IMR-90 (cell line): ENCODE data around the gene PRPF40A. TPM values are rescaled to one million over a fixed set of nuclear protein-coding genes. Genes with fewer than 3 reads are reported as not detected.

Experiments
- ATAC-seq: fragments of 200-7000 bp; cut with Tn5 transposase; 2 replicates; pipeline ENCODE4 v1.9.1; 2020; ENCODE audit warnings: low read depth, mild to moderate bottlenecking, moderate library complexity
- BruUV-seq: library from RNA; stranded (reverse); fragments of 400-500 nt; replicated peaks from 2 replicates; lab custom pipeline; 2021; lab: Mats Ljungman, UMichigan
- CTCF ChIA-PET: fragments of 300-600 bp; formaldehyde crosslinking; extraction: SDS; loops from one replicate; lab custom pipeline; 2021; ENCODE audit warnings: antibody characterized with exemption; lab: Yijun Ruan, JAX
- POLR2A ChIA-PET: fragments of 300-600 bp; sonication (Branson Sonifier 250); formaldehyde crosslinking; loops from one replicate; lab custom pipeline; 2022; ENCODE audit warnings: antibody characterized with exemption; ENCODE audit not compliant: unreplicated experiment; lab: Charles Lee
- DNase-seq: peaks from one replicate; pipeline ENCODE4 v3.0.0; 2013
- H2AFZ ChIP-seq: replicated peaks from 2 replicates; pipeline ENCODE3; 2013; ENCODE audit warnings: low read length, mild to moderate bottlenecking; ENCODE audit not compliant: poor library complexity
- H2AK5ac ChIP-seq: 2 replicates; pipeline ENCODE4 v1.6.1; 2013; ENCODE audit warnings: low read depth, low read length, inconsistent platforms
- H2AK9ac ChIP-seq: replicated peaks from 2 replicates; pipeline ENCODE3; 2013; ENCODE audit warnings: mild to moderate bottlenecking, low read depth, low read length, moderate library complexity; ENCODE audit not compliant: poor library complexity
- H2BK120ac ChIP-seq: 2 replicates; pipeline ENCODE4 v1.6.1; 2013; ENCODE audit warnings: low read depth, low read length, inconsistent platforms
- H2BK15ac ChIP-seq: 3 replicates; pipeline ENCODE4 v1.6.1; 2013; ENCODE audit warnings: low read depth, low read length, inconsistent platforms
- H2BK20ac ChIP-seq: 2 replicates; pipeline ENCODE4 v1.6.1; 2013; ENCODE audit warnings: low read depth, mild to moderate bottlenecking, inconsistent platforms, low read length, moderate library complexity
- H2BK5ac ChIP-seq: 2 replicates; pipeline ENCODE4 v1.6.1; 2013; ENCODE audit warnings: mild to moderate bottlenecking, low read depth, low read length, inconsistent platforms; ENCODE audit not compliant: poor library complexity, severe bottlenecking
- H3K14ac ChIP-seq: replicated peaks from 2 replicates; pipeline ENCODE4 v1.6.1; 2013; ENCODE audit warnings: low read depth, low read length, inconsistent platforms
- H3K18ac ChIP-seq: 2 replicates; pipeline ENCODE4 v1.6.1; 2013; ENCODE audit warnings: low read depth, low read length, control low read depth
- H3K23ac ChIP-seq: 2 replicates; pipeline ENCODE4 v1.6.1; 2013; ENCODE audit warnings: low read depth, low read length, inconsistent platforms
- H3K27ac ChIP-seq: 2 replicates; pipeline ENCODE4 v1.5.1; 2013; ENCODE audit warnings: mild to moderate bottlenecking, control low read depth, low read length; ENCODE audit not compliant: insufficient read depth
- H3K27me3 ChIP-seq: 2 replicates; pipeline ENCODE4 v1.6.1; 2013; ENCODE audit warnings: low read length; ENCODE audit not compliant: control insufficient read depth, insufficient read depth
- H3K36me3 ChIP-seq: 2 replicates; pipeline ENCODE4 v1.6.1; 2013; ENCODE audit warnings: low read length, mixed read lengths; ENCODE audit not compliant: control insufficient read depth, insufficient read depth
- H3K4ac ChIP-seq: 2 replicates; pipeline ENCODE4 v1.6.1; 2013; ENCODE audit warnings: low read depth, low read length, inconsistent platforms
- H3K4me1 ChIP-seq: 2 replicates; pipeline ENCODE4 v1.6.1; 2013; ENCODE audit warnings: low read length, mixed read lengths; ENCODE audit not compliant: control insufficient read depth, insufficient read depth
- H3K4me2 ChIP-seq: 2 replicates; pipeline ENCODE4 v1.6.1; 2013; ENCODE audit warnings: low read depth, mild to moderate bottlenecking, control low read depth, low read length, moderate library complexity
- H3K4me3 ChIP-seq: 2 replicates; pipeline ENCODE4 v1.5.1; 2013; ENCODE audit warnings: low read depth, mild to moderate bottlenecking, control low read depth, low read length, moderate library complexity; ENCODE audit not compliant: insufficient read depth
- H3K56ac ChIP-seq: 2 replicates; pipeline ENCODE4 v1.6.1; 2013; ENCODE audit warnings: low read length, inconsistent platforms; ENCODE audit not compliant: insufficient read depth; ENCODE audit errors: extremely low read depth
- H3K79me1 ChIP-seq, 2 experiments: 2 replicates each; pipeline ENCODE4 v1.6.1; 2013; ENCODE audit warnings: low read length in 2 of 2, inconsistent platforms in 1 of 2, low read depth in 1 of 2
- H3K9ac ChIP-seq: 2 replicates; pipeline ENCODE4 v1.6.1; 2013; ENCODE audit warnings: low read depth, low read length, control low read depth
- H3K9me1 ChIP-seq: 2 replicates; pipeline ENCODE4 v1.6.1; 2013; ENCODE audit warnings: low read length, inconsistent platforms; ENCODE audit not compliant: insufficient read depth
- H3K9me3 ChIP-seq: 2 replicates; pipeline ENCODE4 v1.6.1; 2013; ENCODE audit warnings: low read length; ENCODE audit not compliant: control insufficient read depth, insufficient read depth
- H4K20me1 ChIP-seq: 2 replicates; pipeline ENCODE4 v1.6.1; 2013; ENCODE audit warnings: low read length, inconsistent platforms; ENCODE audit not compliant: insufficient read depth
- H4K5ac ChIP-seq: 2 replicates; pipeline ENCODE4 v1.6.1; 2013; ENCODE audit warnings: mild to moderate bottlenecking, low read depth, low read length, control low read depth
- H4K8ac ChIP-seq, 2 experiments: 2 replicates each; pipeline ENCODE4 v1.6.1; 2013; ENCODE audit warnings: low read depth in 2 of 2, low read length in 2 of 2, control low read depth in 1 of 2, inconsistent platforms in 1 of 2
- H4K91ac ChIP-seq: 2 replicates; pipeline ENCODE4 v1.6.1; 2013; ENCODE audit warnings: low read depth, low read length, inconsistent platforms; ENCODE audit not compliant: insufficient read depth
- BHLHE40 ChIP-seq: fragments of 150-350 bp; IDR thresholded peaks from 2 replicates; pipeline ENCODE4 v1.6.1; 2016; ENCODE audit warnings: mild to moderate bottlenecking, low read depth, low read length
- CEBPB ChIP-seq: IDR thresholded peaks from 2 replicates; pipeline ENCODE4 v1.6.1; 2012; ENCODE audit warnings: low read depth, low read length, improper control_type of control experiment
- CHD1 ChIP-seq: IDR thresholded peaks from 2 replicates; pipeline ENCODE4 v1.6.1; 2012; ENCODE audit warnings: low read depth, low read length, improper control_type of control experiment
- ELK1 ChIP-seq: fragments of 150-350 bp; IDR thresholded peaks from 2 replicates; pipeline ENCODE4 v1.6.1; 2016; ENCODE audit warnings: low read depth, mild to moderate bottlenecking, low read length, moderate library complexity, borderline replicate concordance
- FOS ChIP-seq: fragments of 150-350 bp; IDR thresholded peaks from 2 replicates; pipeline ENCODE4 v1.6.1; 2016; ENCODE audit warnings: low read depth, low read length
- MAZ ChIP-seq: IDR thresholded peaks from 2 replicates; pipeline ENCODE4 v1.6.1; 2012; ENCODE audit warnings: low read depth, mild to moderate bottlenecking, low read length, improper control_type of control experiment, moderate library complexity, borderline replicate concordance
- POLR2A ChIP-seq: IDR thresholded peaks from 2 replicates; pipeline ENCODE4 v1.6.1; 2012; ENCODE audit warnings: mild to moderate bottlenecking, low read depth, low read length
- RCOR1 ChIP-seq: IDR thresholded peaks from 2 replicates; pipeline ENCODE4 v1.6.1; 2012; ENCODE audit warnings: mild to moderate bottlenecking, low read length, improper control_type of control experiment; ENCODE audit not compliant: insufficient replicate concordance
- SMC3 ChIP-seq: fragments of 150-350 bp; IDR thresholded peaks from 2 replicates; pipeline ENCODE4 v1.6.1; 2016; ENCODE audit warnings: low read depth, mild to moderate bottlenecking, antibody characterized with exemption, low read length, moderate library complexity
- WGBS, 2 experiments: methylation state at CpG; one replicate each; pipeline versions ENCODE4 v1.1.5 to v1.1.7; 2013; ENCODE audit warnings: missing lambda C conversion rate in 2 of 2; ENCODE audit not compliant: insufficient read length in 1 of 2; ENCODE audit errors: extremely low coverage in 2 of 2; 5-methylcytosine and 5-hydroxymethylcytosine counted together
- dilution Hi-C: fragments of 300-500 bp; cut with HindIII; formaldehyde crosslinking; loops from one replicate; pipeline ENCODE4 v1.14.3; 2018; ENCODE audit warnings: low sequenced_read_pairs; ENCODE audit not compliant: unreplicated experiment
- in situ Hi-C: fragments of 300-500 bp; cut with MboI; formaldehyde crosslinking; loops from 3 replicates; pipeline ENCODE4 v1.14.3; 2019; ENCODE audit warnings: low sequenced_read_pairs, inconsistent platforms, mixed read lengths
- intact Hi-C: fragments of 100-400 bp; cut with micrococcal nuclease; formaldehyde crosslinking; loops from 2 replicates; pipeline ENCODE4 v1.10.0; 2022
- polyA plus RNA-seq, 3 experiments: library from polyadenylated mRNA; depleted of rRNA; stranded (reverse); fragments of >200 nt; gene quantifications; 2 replicates each; pipeline ENCODE4 v1.2.3, GENCODE V29; 2012; ENCODE audit warnings: low replicate concordance in 1 of 3
- total RNA-seq: library from RNA; depleted of rRNA; stranded (reverse); fragments of >200 nt; gene quantifications from 2 replicates; pipeline ENCODE4 v1.2.3, GENCODE V29; 2012
- TF ChIP-seq, protein P1 (sequence below): fragments of 150-350 bp; IDR thresholded peaks from 2 replicates; pipeline ENCODE4 v1.6.1; 2017; ENCODE audit warnings: mild to moderate bottlenecking, antibody characterized with exemption, low read length, low read depth

The PRPF40A gene
- total and polyA plus RNA-seq, 2 of the 4 experiments (the other 2 are of a cell fraction): 49.1 to 150 TPM

DNA sequence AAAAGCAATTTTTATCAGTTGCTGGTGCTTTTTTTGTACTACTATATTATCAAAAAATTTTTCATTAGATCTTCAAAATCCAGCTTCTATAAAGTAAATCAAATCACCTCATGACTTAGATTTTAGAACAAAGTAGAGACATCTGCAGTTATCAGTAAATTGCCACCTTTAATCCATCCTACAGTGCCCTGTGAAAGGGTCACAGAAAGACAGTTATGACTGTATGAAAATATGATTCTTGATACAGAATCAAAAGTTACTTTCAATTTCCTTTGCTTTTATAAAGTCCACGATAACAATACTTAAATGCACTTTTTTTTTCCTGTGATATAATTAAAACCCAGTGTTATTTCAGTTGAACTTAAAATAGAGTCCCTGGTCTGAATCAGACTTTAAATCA is 61.4 kb downstream of the PRPF40A start:
- no peak overlapping the region for H4K5ac ChIP-seq
- no peaks in the 10 kb centered on the region for H3K9me3 ChIP-seq
- peaks cover 19% of the 10 kb centered on the region for H3K36me3 ChIP-seq
- no peak overlapping the region for H2AK9ac ChIP-seq
- intact Hi-C loops (loop anchor here (2.0 kb wide), 1 partner anchor 17 kb away; no protein-coding TSS in a partner anchor), in situ Hi-C loops (loop anchor here (25.0 kb wide), 1 partner anchor 1194 kb away; no protein-coding TSS in a partner anchor), dilution Hi-C loops (no loop called here)
- H4K91ac ChIP-seq: no peak overlapping the region
- H3K56ac ChIP-seq: no peak overlapping the region
- H3K4me1 ChIP-seq: no peaks in the 10 kb centered on the region
- no peak overlapping the region for H3K4me2 ChIP-seq
- H2AFZ ChIP-seq: no peak overlapping the region
- no peak overlapping the region for H2BK15ac ChIP-seq
- no peak overlapping the region for H2BK5ac ChIP-seq
- no peak overlapping the region for H2AK5ac ChIP-seq
- H2BK20ac ChIP-seq: no peak overlapping the region
- H3K18ac ChIP-seq: no peak overlapping the region
- H3K4ac ChIP-seq: no peak overlapping the region
- H3K4me3 ChIP-seq: no peak overlapping the region
- no peaks in the 10 kb centered on the region for H4K20me1 ChIP-seq
- no peaks in the 10 kb centered on the region; the same call in 1 of the 2 replicates for H3K9me1 ChIP-seq
- ChIA-PET CTCF (interaction anchor here (0.7 kb wide), 1 partner anchor 9 kb away, joined by 3 read pairs; no protein-coding TSS in a partner anchor), POLR2A (no interaction called here)
- BruUV-seq: TSS peak; percentile 85
- no peak overlapping the region for H4K8ac ChIP-seq
- no peak overlapping the region for H3K9ac ChIP-seq
- H3K23ac ChIP-seq: no peak overlapping the region
- WGBS, 2 experiments: no CpG with 5 or more reads among the region's 1 CpG
- no peak for DNase-seq
- no peak overlapping the region for H3K14ac ChIP-seq
- TF ChIP-seq POLR2A (no peak), FOS (no peak), CHD1 (no peak), SMC3 (no peak), ELK1 (no peak), RCOR1 (no peak), MAZ (no peak), CEBPB (no peak), BHLHE40 (no peak)
- TF ChIP-seq, protein P1, sequence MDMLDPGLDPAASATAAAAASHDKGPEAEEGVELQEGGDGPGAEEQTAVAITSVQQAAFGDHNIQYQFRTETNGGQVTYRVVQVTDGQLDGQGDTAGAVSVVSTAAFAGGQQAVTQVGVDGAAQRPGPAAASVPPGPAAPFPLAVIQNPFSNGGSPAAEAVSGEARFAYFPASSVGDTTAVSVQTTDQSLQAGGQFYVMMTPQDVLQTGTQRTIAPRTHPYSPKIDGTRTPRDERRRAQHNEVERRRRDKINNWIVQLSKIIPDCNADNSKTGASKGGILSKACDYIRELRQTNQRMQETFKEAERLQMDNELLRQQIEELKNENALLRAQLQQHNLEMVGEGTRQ: no peak
- no peak overlapping the region for H2BK120ac ChIP-seq
- H3K27me3 ChIP-seq: no peaks in the 10 kb centered on the region
- H3K27ac ChIP-seq: no peak overlapping the region
- no peak for ATAC-seq
- no peaks in the 10 kb centered on the region for H3K79me1 ChIP-seq
